GM06990 (cell line): Measurements from ENCODE around the gene PDE1A.

Experiments
- DNase-seq: peaks from one replicate; pipeline ENCODE4 v3.0.0-alpha.2; 2011; ENCODE audit not compliant: insufficient read length; ENCODE audit errors: extremely low read depth
- H3K27me3 ChIP-seq: replicated peaks from 2 replicates; pipeline ENCODE4 v1.6.0; 2011; ENCODE audit warnings: low read length; ENCODE audit not compliant: control insufficient read depth, insufficient read depth
- H3K36me3 ChIP-seq: 2 replicates; pipeline ENCODE4 v1.5.1; 2011; ENCODE audit warnings: low read length; ENCODE audit not compliant: control insufficient read depth, insufficient read depth
- H3K4me3 ChIP-seq: replicated peaks from 2 replicates; pipeline ENCODE4 v1.5.1; 2011; ENCODE audit warnings: low read depth, mild to moderate bottlenecking, control low read depth, low read length
- TF ChIP-seq, protein P1 (sequence below): IDR thresholded peaks from 2 replicates; pipeline ENCODE4 v1.5.1; 2011; ENCODE audit warnings: low read length, control low read depth, mild to moderate bottlenecking, inconsistent platforms; ENCODE audit not compliant: insufficient read depth, poor library complexity, severe bottlenecking

PDE1A gene

GRCh38 chr2:182210669-182211068 is 216.2 kb downstream of the PDE1A start:
- no peak for DNase-seq
- Histone ChIP-seq H3K4me3 (no peak overlapping the region), H3K36me3 (no peaks in the 10 kb centered on the region), H3K27me3 (no peaks in the 10 kb centered on the region)
- TF ChIP-seq, protein P1, sequence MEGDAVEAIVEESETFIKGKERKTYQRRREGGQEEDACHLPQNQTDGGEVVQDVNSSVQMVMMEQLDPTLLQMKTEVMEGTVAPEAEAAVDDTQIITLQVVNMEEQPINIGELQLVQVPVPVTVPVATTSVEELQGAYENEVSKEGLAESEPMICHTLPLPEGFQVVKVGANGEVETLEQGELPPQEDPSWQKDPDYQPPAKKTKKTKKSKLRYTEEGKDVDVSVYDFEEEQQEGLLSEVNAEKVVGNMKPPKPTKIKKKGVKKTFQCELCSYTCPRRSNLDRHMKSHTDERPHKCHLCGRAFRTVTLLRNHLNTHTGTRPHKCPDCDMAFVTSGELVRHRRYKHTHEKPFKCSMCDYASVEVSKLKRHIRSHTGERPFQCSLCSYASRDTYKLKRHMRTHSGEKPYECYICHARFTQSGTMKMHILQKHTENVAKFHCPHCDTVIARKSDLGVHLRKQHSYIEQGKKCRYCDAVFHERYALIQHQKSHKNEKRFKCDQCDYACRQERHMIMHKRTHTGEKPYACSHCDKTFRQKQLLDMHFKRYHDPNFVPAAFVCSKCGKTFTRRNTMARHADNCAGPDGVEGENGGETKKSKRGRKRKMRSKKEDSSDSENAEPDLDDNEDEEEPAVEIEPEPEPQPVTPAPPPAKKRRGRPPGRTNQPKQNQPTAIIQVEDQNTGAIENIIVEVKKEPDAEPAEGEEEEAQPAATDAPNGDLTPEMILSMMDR = no peak

DNA sequence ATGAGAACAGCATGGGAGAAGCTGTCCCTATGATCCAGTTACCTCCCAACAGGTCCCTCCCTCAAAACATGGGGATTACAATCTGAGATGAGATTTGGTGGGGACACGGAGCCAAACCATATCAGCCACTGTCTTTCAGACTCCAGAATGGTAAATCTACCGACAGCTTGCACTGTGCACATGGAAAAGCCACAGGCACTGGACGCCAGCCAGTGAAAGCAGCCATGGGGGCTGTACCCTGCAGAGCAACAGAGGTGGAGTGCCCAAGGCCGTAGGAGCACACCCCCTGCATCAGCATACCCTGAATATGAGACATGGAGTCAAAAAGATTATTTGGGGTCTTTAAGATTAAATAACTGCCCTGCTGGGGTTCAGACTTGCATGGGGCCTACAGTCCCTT is 218.4 kb downstream of the PDE1A start:
- TF ChIP-seq, protein P1 = no peak
- no peak for DNase-seq
- H3K4me3 ChIP-seq = no peak overlapping the region
- H3K36me3 ChIP-seq = no peaks in the 10 kb centered on the region
- no peaks in the 10 kb centered on the region for H3K27me3 ChIP-seq

DNA sequence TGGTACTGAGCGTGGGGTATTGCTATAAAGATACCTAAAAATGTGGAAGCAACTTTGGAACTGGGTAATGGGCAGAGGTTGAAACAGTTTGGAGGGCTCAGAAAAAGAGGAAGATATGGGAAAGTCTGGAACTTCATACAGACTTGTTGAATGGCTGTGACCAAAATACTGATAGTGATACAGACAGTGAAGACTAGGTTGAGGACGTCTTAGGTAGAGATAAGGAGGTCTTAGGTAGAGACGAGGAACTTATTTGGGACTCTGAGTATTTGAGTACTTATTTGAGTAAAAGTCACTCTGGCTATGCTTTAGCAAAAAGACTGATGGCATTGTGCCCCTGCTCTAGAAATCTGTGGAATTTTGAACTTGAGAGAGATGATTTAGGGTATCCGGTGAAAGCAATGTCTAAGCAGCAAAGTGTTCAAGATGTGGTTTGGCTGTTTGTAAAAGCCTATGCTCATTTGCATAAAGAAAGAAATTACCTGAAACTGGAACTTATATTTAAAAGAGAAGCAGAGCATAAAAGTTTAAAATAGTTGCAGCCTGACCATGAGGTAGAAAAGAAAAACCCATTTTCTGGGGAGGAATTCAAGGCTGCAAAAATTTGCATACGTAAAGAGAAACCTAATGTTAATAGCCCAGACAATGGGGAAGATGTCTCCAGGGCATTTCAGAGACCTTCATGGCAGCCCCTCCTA is 219.6 kb downstream of the PDE1A start:
- DNase-seq = no peak
- H3K4me3 ChIP-seq = no peak overlapping the region
- TF ChIP-seq, protein P1 = no peak
- no peaks in the 10 kb centered on the region for H3K36me3 ChIP-seq
- H3K27me3 ChIP-seq = no peaks in the 10 kb centered on the region

- Histone ChIP-seq H3K4me3 (no peak overlapping the region), H3K36me3 (no peaks in the 10 kb centered on the region), H3K27me3 (no peaks in the 10 kb centered on the region)
- no peak for DNase-seq
- TF ChIP-seq, protein P1 = no peak
These were observed 229.3 kb downstream of the PDE1A start for GRCh38 chr2:182197529-182197928.

- TF ChIP-seq, protein P1 = no peak
- no peaks in the 10 kb centered on the region for H3K27me3 ChIP-seq
- no peak for DNase-seq
- H3K4me3 ChIP-seq = no peak overlapping the region
- H3K36me3 ChIP-seq = no peaks in the 10 kb centered on the region
These were observed 233.5 kb downstream of the PDE1A start for GRCh38 chr2:182193291-182193690.

GRCh38 chr2:182191061-182191460 is 235.8 kb downstream of the PDE1A start:
- Histone ChIP-seq H3K27me3 (no peaks in the 10 kb centered on the region), H3K36me3 (no peaks in the 10 kb centered on the region), H3K4me3 (no peak overlapping the region)
- TF ChIP-seq, protein P1 = no peak
- DNase-seq = no peak
